IMR-90 (cell line): ENCODE measurements around the gene CASP9. TPM values are rescaled to one million over a fixed set of nuclear protein-coding genes. Genes with fewer than 3 reads are reported as not detected.

Experiments
- ATAC-seq: fragments of 200-7000 bp; cut with Tn5 transposase; 2 replicates; pipeline ENCODE4 v1.9.1; 2020; ENCODE audit warnings: low read depth, mild to moderate bottlenecking, moderate library complexity
- BruUV-seq: library from RNA; stranded (reverse); fragments of 400-500 nt; replicated peaks from 2 replicates; lab custom pipeline; 2021; lab: Mats Ljungman, UMichigan
- CTCF ChIA-PET: fragments of 300-600 bp; formaldehyde crosslinking; extraction: SDS; loops from one replicate; lab custom pipeline; 2021; ENCODE audit warnings: antibody characterized with exemption; lab: Yijun Ruan, JAX
- POLR2A ChIA-PET: fragments of 300-600 bp; sonication (Branson Sonifier 250); formaldehyde crosslinking; loops from one replicate; lab custom pipeline; 2022; ENCODE audit warnings: antibody characterized with exemption; ENCODE audit not compliant: unreplicated experiment; lab: Charles Lee
- DNase-seq: peaks from one replicate; pipeline ENCODE4 v3.0.0; 2013
- H2AFZ ChIP-seq: replicated peaks from 2 replicates; pipeline ENCODE3; 2013; ENCODE audit warnings: low read length, mild to moderate bottlenecking; ENCODE audit not compliant: poor library complexity
- H2AK5ac ChIP-seq: 2 replicates; pipeline ENCODE4 v1.6.1; 2013; ENCODE audit warnings: low read depth, low read length, inconsistent platforms
- H2AK9ac ChIP-seq: replicated peaks from 2 replicates; pipeline ENCODE3; 2013; ENCODE audit warnings: mild to moderate bottlenecking, low read depth, low read length, moderate library complexity; ENCODE audit not compliant: poor library complexity
- H2BK120ac ChIP-seq: 2 replicates; pipeline ENCODE4 v1.6.1; 2013; ENCODE audit warnings: low read depth, low read length, inconsistent platforms
- H2BK15ac ChIP-seq: 3 replicates; pipeline ENCODE4 v1.6.1; 2013; ENCODE audit warnings: low read depth, low read length, inconsistent platforms
- H2BK20ac ChIP-seq: 2 replicates; pipeline ENCODE4 v1.6.1; 2013; ENCODE audit warnings: low read depth, mild to moderate bottlenecking, inconsistent platforms, low read length, moderate library complexity
- H2BK5ac ChIP-seq: 2 replicates; pipeline ENCODE4 v1.6.1; 2013; ENCODE audit warnings: mild to moderate bottlenecking, low read depth, low read length, inconsistent platforms; ENCODE audit not compliant: poor library complexity, severe bottlenecking
- H3K14ac ChIP-seq: replicated peaks from 2 replicates; pipeline ENCODE4 v1.6.1; 2013; ENCODE audit warnings: low read depth, low read length, inconsistent platforms
- H3K18ac ChIP-seq: 2 replicates; pipeline ENCODE4 v1.6.1; 2013; ENCODE audit warnings: low read depth, low read length, control low read depth
- H3K23ac ChIP-seq: 2 replicates; pipeline ENCODE4 v1.6.1; 2013; ENCODE audit warnings: low read depth, low read length, inconsistent platforms
- H3K27ac ChIP-seq: 2 replicates; pipeline ENCODE4 v1.5.1; 2013; ENCODE audit warnings: mild to moderate bottlenecking, control low read depth, low read length; ENCODE audit not compliant: insufficient read depth
- H3K27me3 ChIP-seq: 2 replicates; pipeline ENCODE4 v1.6.1; 2013; ENCODE audit warnings: low read length; ENCODE audit not compliant: control insufficient read depth, insufficient read depth
- H3K36me3 ChIP-seq: 2 replicates; pipeline ENCODE4 v1.6.1; 2013; ENCODE audit warnings: low read length, mixed read lengths; ENCODE audit not compliant: control insufficient read depth, insufficient read depth
- H3K4ac ChIP-seq: 2 replicates; pipeline ENCODE4 v1.6.1; 2013; ENCODE audit warnings: low read depth, low read length, inconsistent platforms
- H3K4me1 ChIP-seq: 2 replicates; pipeline ENCODE4 v1.6.1; 2013; ENCODE audit warnings: low read length, mixed read lengths; ENCODE audit not compliant: control insufficient read depth, insufficient read depth
- H3K4me2 ChIP-seq: 2 replicates; pipeline ENCODE4 v1.6.1; 2013; ENCODE audit warnings: low read depth, mild to moderate bottlenecking, control low read depth, low read length, moderate library complexity
- H3K4me3 ChIP-seq: 2 replicates; pipeline ENCODE4 v1.5.1; 2013; ENCODE audit warnings: low read depth, mild to moderate bottlenecking, control low read depth, low read length, moderate library complexity; ENCODE audit not compliant: insufficient read depth
- H3K56ac ChIP-seq: 2 replicates; pipeline ENCODE4 v1.6.1; 2013; ENCODE audit warnings: low read length, inconsistent platforms; ENCODE audit not compliant: insufficient read depth; ENCODE audit errors: extremely low read depth
- H3K79me1 ChIP-seq, 2 experiments: 2 replicates each; pipeline ENCODE4 v1.6.1; 2013; ENCODE audit warnings: low read length in 2 of 2, inconsistent platforms in 1 of 2, low read depth in 1 of 2
- H3K9ac ChIP-seq: 2 replicates; pipeline ENCODE4 v1.6.1; 2013; ENCODE audit warnings: low read depth, low read length, control low read depth
- H3K9me1 ChIP-seq: 2 replicates; pipeline ENCODE4 v1.6.1; 2013; ENCODE audit warnings: low read length, inconsistent platforms; ENCODE audit not compliant: insufficient read depth
- H3K9me3 ChIP-seq: 2 replicates; pipeline ENCODE4 v1.6.1; 2013; ENCODE audit warnings: low read length; ENCODE audit not compliant: control insufficient read depth, insufficient read depth
- H4K20me1 ChIP-seq: 2 replicates; pipeline ENCODE4 v1.6.1; 2013; ENCODE audit warnings: low read length, inconsistent platforms; ENCODE audit not compliant: insufficient read depth
- H4K5ac ChIP-seq: 2 replicates; pipeline ENCODE4 v1.6.1; 2013; ENCODE audit warnings: mild to moderate bottlenecking, low read depth, low read length, control low read depth
- H4K8ac ChIP-seq, 2 experiments: 2 replicates each; pipeline ENCODE4 v1.6.1; 2013; ENCODE audit warnings: low read depth in 2 of 2, low read length in 2 of 2, control low read depth in 1 of 2, inconsistent platforms in 1 of 2
- H4K91ac ChIP-seq: 2 replicates; pipeline ENCODE4 v1.6.1; 2013; ENCODE audit warnings: low read depth, low read length, inconsistent platforms; ENCODE audit not compliant: insufficient read depth
- BHLHE40 ChIP-seq: fragments of 150-350 bp; IDR thresholded peaks from 2 replicates; pipeline ENCODE4 v1.6.1; 2016; ENCODE audit warnings: mild to moderate bottlenecking, low read depth, low read length
- CEBPB ChIP-seq: IDR thresholded peaks from 2 replicates; pipeline ENCODE4 v1.6.1; 2012; ENCODE audit warnings: low read depth, low read length, improper control_type of control experiment
- CHD1 ChIP-seq: IDR thresholded peaks from 2 replicates; pipeline ENCODE4 v1.6.1; 2012; ENCODE audit warnings: low read depth, low read length, improper control_type of control experiment
- ELK1 ChIP-seq: fragments of 150-350 bp; IDR thresholded peaks from 2 replicates; pipeline ENCODE4 v1.6.1; 2016; ENCODE audit warnings: low read depth, mild to moderate bottlenecking, low read length, moderate library complexity, borderline replicate concordance
- FOS ChIP-seq: fragments of 150-350 bp; IDR thresholded peaks from 2 replicates; pipeline ENCODE4 v1.6.1; 2016; ENCODE audit warnings: low read depth, low read length
- MAZ ChIP-seq: IDR thresholded peaks from 2 replicates; pipeline ENCODE4 v1.6.1; 2012; ENCODE audit warnings: low read depth, mild to moderate bottlenecking, low read length, improper control_type of control experiment, moderate library complexity, borderline replicate concordance
- MXI1 ChIP-seq: IDR thresholded peaks from 2 replicates; pipeline ENCODE4 v1.6.1; 2012; ENCODE audit warnings: low read depth, mild to moderate bottlenecking, low read length, moderate library complexity, borderline replicate concordance
- NFE2L2 ChIP-seq: fragments of 150-350 bp; IDR thresholded peaks from 2 replicates; pipeline ENCODE4 v1.6.1; 2016; ENCODE audit warnings: low read depth, mild to moderate bottlenecking, low read length
- POLR2A ChIP-seq: IDR thresholded peaks from 2 replicates; pipeline ENCODE4 v1.6.1; 2012; ENCODE audit warnings: mild to moderate bottlenecking, low read depth, low read length
- RAD21 ChIP-seq: IDR thresholded peaks from 2 replicates; pipeline ENCODE4 v1.6.1; 2012; ENCODE audit warnings: low read length, improper control_type of control experiment
- RCOR1 ChIP-seq: IDR thresholded peaks from 2 replicates; pipeline ENCODE4 v1.6.1; 2012; ENCODE audit warnings: mild to moderate bottlenecking, low read length, improper control_type of control experiment; ENCODE audit not compliant: insufficient replicate concordance
- RFX5 ChIP-seq: IDR thresholded peaks from 2 replicates; pipeline ENCODE4 v1.8.0; 2012; ENCODE audit warnings: low read depth, mild to moderate bottlenecking, low read length, moderate library complexity
- WGBS, 2 experiments: methylation state at CpG; one replicate each; pipeline versions ENCODE4 v1.1.5 to v1.1.7; 2013; ENCODE audit warnings: missing lambda C conversion rate in 2 of 2; ENCODE audit not compliant: insufficient read length in 1 of 2; ENCODE audit errors: extremely low coverage in 2 of 2; 5-methylcytosine and 5-hydroxymethylcytosine counted together
- dilution Hi-C: fragments of 300-500 bp; cut with HindIII; formaldehyde crosslinking; loops from one replicate; pipeline ENCODE4 v1.14.3; 2018; ENCODE audit warnings: low sequenced_read_pairs; ENCODE audit not compliant: unreplicated experiment
- in situ Hi-C: fragments of 300-500 bp; cut with MboI; formaldehyde crosslinking; loops from 3 replicates; pipeline ENCODE4 v1.14.3; 2019; ENCODE audit warnings: low sequenced_read_pairs, inconsistent platforms, mixed read lengths
- intact Hi-C: fragments of 100-400 bp; cut with micrococcal nuclease; formaldehyde crosslinking; loops from 2 replicates; pipeline ENCODE4 v1.10.0; 2022
- polyA plus RNA-seq, 3 experiments: library from polyadenylated mRNA; depleted of rRNA; stranded (reverse); fragments of >200 nt; gene quantifications; 2 replicates each; pipeline ENCODE4 v1.2.3, GENCODE V29; 2012; ENCODE audit warnings: low replicate concordance in 1 of 3
- total RNA-seq: library from RNA; depleted of rRNA; stranded (reverse); fragments of >200 nt; gene quantifications from 2 replicates; pipeline ENCODE4 v1.2.3, GENCODE V29; 2012
- TF ChIP-seq, protein P1 (sequence below): fragments of 150-350 bp; IDR thresholded peaks from 2 replicates; pipeline ENCODE4 v1.6.1; 2017; ENCODE audit warnings: mild to moderate bottlenecking, antibody characterized with exemption, low read length, low read depth

Gene CASP9
- total and polyA plus RNA-seq, 2 of the 4 experiments (the other 2 are of a cell fraction): 7.0 to 8.3 TPM

DNA sequence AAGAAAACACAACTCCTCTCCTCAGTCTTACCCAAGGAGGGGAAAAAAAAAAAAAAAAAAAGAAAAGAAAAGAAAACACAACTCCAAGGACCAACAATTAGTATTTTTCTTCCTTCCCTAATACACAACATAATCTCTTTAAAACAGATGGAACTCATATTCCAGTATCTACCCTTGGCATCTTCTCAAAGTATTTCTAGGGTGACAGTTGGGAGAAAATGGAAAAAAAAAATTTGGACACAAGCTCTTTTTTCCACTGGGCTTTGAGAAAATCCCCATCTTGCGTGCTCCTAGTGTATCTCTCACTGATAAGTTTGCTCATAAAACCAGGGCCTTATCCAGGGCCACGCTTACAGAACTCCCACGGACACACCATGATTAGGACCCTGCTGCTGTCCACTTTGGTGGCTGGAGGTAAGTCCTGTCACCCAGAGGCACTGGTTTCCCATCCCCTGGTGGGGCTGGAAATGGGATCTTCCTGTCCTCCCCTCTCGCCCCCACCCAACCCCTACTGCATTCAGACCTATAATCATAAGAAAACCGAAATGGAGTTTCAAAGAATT lies 48.2 kb downstream of the CASP9 start, which contains the start of gene CELA2B:
TSS of gene CELA2B (plus strand) at position 353 of the 563 bp plus-strand sequence. CDS start at position 375, 22 bp downstream.
- Histone ChIP-seq H2AFZ (no peak within 1 kb of the TSS), H3K9me3 (no peaks in the 10 kb centered on the region), H3K4me3 (no peak within 1 kb of the TSS), H3K14ac (no peak within 1 kb of the TSS), H3K36me3 (no peaks in the 10 kb centered on the region), H2BK120ac (no peak within 1 kb of the TSS), H4K5ac (no peak within 1 kb of the TSS), H3K4me1 (no peaks in the 10 kb centered on the region), H2BK15ac (no peak within 1 kb of the TSS), H3K56ac (no peak within 1 kb of the TSS), H2BK20ac (no peak within 1 kb of the TSS), H2AK9ac (no peak within 1 kb of the TSS), H3K23ac (no peak within 1 kb of the TSS), H2AK5ac (no peak within 1 kb of the TSS), H3K27me3 (no peaks in the 10 kb centered on the region; the same call in 1 of the 2 replicates), H3K9ac (no peak within 1 kb of the TSS), H3K27ac (no peak within 1 kb of the TSS), H3K9me1 (no peaks in the 10 kb centered on the region), H4K8ac (no peak within 1 kb of the TSS), H3K18ac (no peak within 1 kb of the TSS), H3K79me1 (no peaks in the 10 kb centered on the region), H3K4me2 (no peak within 1 kb of the TSS), H4K20me1 (no peaks in the 10 kb centered on the region), H4K91ac (no peak within 1 kb of the TSS), H3K4ac (no peak within 1 kb of the TSS), H2BK5ac (no peak within 1 kb of the TSS)
- ATAC-seq (no peak), DNase-seq (no peak)
- intact Hi-C loops (no loop called here), dilution Hi-C loops (no loop called here), in situ Hi-C loops (no loop called here)
- POLR2A ChIA-PET: no interaction called here
- TF ChIP-seq RCOR1 (no peak), POLR2A (no peak), BHLHE40 (no peak), RAD21 (no peak), RFX5 (no peak), ELK1 (no peak), CHD1 (no peak), CEBPB (no peak), FOS (no peak), MAZ (no peak), NFE2L2 (no peak), MXI1 (no peak)
- TF ChIP-seq, protein P1, sequence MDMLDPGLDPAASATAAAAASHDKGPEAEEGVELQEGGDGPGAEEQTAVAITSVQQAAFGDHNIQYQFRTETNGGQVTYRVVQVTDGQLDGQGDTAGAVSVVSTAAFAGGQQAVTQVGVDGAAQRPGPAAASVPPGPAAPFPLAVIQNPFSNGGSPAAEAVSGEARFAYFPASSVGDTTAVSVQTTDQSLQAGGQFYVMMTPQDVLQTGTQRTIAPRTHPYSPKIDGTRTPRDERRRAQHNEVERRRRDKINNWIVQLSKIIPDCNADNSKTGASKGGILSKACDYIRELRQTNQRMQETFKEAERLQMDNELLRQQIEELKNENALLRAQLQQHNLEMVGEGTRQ: no peak
- no CpG with 5 or more reads among the region's 5 CpGs for WGBS, 2 experiments
- CTCF ChIA-PET: no interaction called here
- BruUV-seq: no TSS peak
